ENCODE measurements around the gene TNFRSF8.

TNFRSF8 gene

GRCh38 chr1:12185036-12185917, 122.2 kb downstream of the TNFRSF8 start:
- H3K4me1 ChIP-seq (ENCODE audit: low read depth, poor library complexity, severe bottlenecking), result no peaks in the 10 kb centered on the region

GRCh38 chr1:12185918-12186678, 123.0 kb downstream of the TNFRSF8 start:
- H4K20me1 ChIP-seq (ENCODE audit: insufficient read depth), result peaks cover 16% of the 10 kb centered on the region; the same call in 1 of the 2 replicates
- no peak overlapping the region for H3K9ac ChIP-seq
- H3K79me2 ChIP-seq (ENCODE audit: insufficient read depth, low read depth), result peaks cover 38% of the 10 kb centered on the region; the same call in 1 of the 2 replicates
- TF ChIP-seq CTCF (conservative IDR thresholded peaks at IDR 0.05; ENCODE audit: low read depth, low read length), result no peak
- H3K36me3 ChIP-seq (ENCODE audit: insufficient read depth), result no peaks in the 10 kb centered on the region
- H3K4me1 ChIP-seq (ENCODE audit: low read depth, poor library complexity, severe bottlenecking), result no peaks in the 10 kb centered on the region
- H3K27ac ChIP-seq, result no peak overlapping the region
- H3K4me3 ChIP-seq (IDR thresholded peaks at IDR 0.05; ENCODE audit: insufficient read depth, low read depth, low read length), result no peak overlapping the region
- H2AFZ ChIP-seq (ENCODE audit: low read depth), result no peak overlapping the region
- no peaks in the 10 kb centered on the region for H3K27me3 ChIP-seq (ENCODE audit: insufficient read depth, low read depth)
- H3K4me2 ChIP-seq, result no peak overlapping the region

More at GRCh38 chr1:12185036-12185917, 122.2 kb downstream of the TNFRSF8 start:
- Histone ChIP-seq H3K4me3 (IDR thresholded peaks at IDR 0.05; ENCODE audit: insufficient read depth, low read depth, low read length) (no peak overlapping the region), H4K20me1 (ENCODE audit: insufficient read depth) (peaks cover 16% of the 10 kb centered on the region; the same call in 1 of the 2 replicates), H3K9ac (no peak overlapping the region), H3K27me3 (ENCODE audit: insufficient read depth, low read depth) (no peaks in the 10 kb centered on the region), H3K4me2 (no peak overlapping the region), H3K79me2 (ENCODE audit: insufficient read depth, low read depth) (peaks cover 42% of the 10 kb centered on the region; the same call in 1 of the 2 replicates), H2AFZ (ENCODE audit: low read depth) (no peak overlapping the region), H3K36me3 (ENCODE audit: insufficient read depth) (no peaks in the 10 kb centered on the region), H3K27ac (no peak overlapping the region)
- TF ChIP-seq CTCF (conservative IDR thresholded peaks at IDR 0.05; ENCODE audit: low read depth, low read length), result no peak

GRCh38 chr1:12186679-12186985, 123.5 kb downstream of the TNFRSF8 start:
- H3K4me1 ChIP-seq (ENCODE audit: low read depth, poor library complexity, severe bottlenecking), result no peaks in the 10 kb centered on the region
- no peak overlapping the region for H3K4me2 ChIP-seq
- peaks cover 16% of the 10 kb centered on the region; the same call in 1 of the 2 replicates for H4K20me1 ChIP-seq (ENCODE audit: insufficient read depth)
- no peak overlapping the region for H2AFZ ChIP-seq (ENCODE audit: low read depth)
- H3K27ac ChIP-seq, result no peak overlapping the region
- no peaks in the 10 kb centered on the region for H3K36me3 ChIP-seq (ENCODE audit: insufficient read depth)
- peaks cover 38% of the 10 kb centered on the region; the same call in 1 of the 2 replicates for H3K79me2 ChIP-seq (ENCODE audit: insufficient read depth, low read depth)
- no peak overlapping the region for H3K9ac ChIP-seq
- TF ChIP-seq CTCF (conservative IDR thresholded peaks at IDR 0.05; ENCODE audit: low read depth, low read length), result no peak
- H3K4me3 ChIP-seq (IDR thresholded peaks at IDR 0.05; ENCODE audit: insufficient read depth, low read depth, low read length), result no peak overlapping the region
- no peaks in the 10 kb centered on the region for H3K27me3 ChIP-seq (ENCODE audit: insufficient read depth, low read depth)

- H2AFZ ChIP-seq (ENCODE audit: low read depth), result no peak overlapping the region
- H3K79me2 ChIP-seq (ENCODE audit: insufficient read depth, low read depth), result peaks cover 38% of the 10 kb centered on the region; the same call in 1 of the 2 replicates
- H3K4me2 ChIP-seq, result no peak overlapping the region
- no peaks in the 10 kb centered on the region for H3K27me3 ChIP-seq (ENCODE audit: insufficient read depth, low read depth)
- H3K36me3 ChIP-seq (ENCODE audit: insufficient read depth), result no peaks in the 10 kb centered on the region
- H3K27ac ChIP-seq, result no peak overlapping the region
- no peak overlapping the region for H3K4me3 ChIP-seq (IDR thresholded peaks at IDR 0.05; ENCODE audit: insufficient read depth, low read depth, low read length)
- no peak overlapping the region for H3K9ac ChIP-seq
- peaks cover 16% of the 10 kb centered on the region; the same call in 1 of the 2 replicates for H4K20me1 ChIP-seq (ENCODE audit: insufficient read depth)
- TF ChIP-seq CTCF (conservative IDR thresholded peaks at IDR 0.05; ENCODE audit: low read depth, low read length), result no peak
- H3K4me1 ChIP-seq (ENCODE audit: low read depth, poor library complexity, severe bottlenecking), result no peaks in the 10 kb centered on the region
Observed at GRCh38 chr1:12188115-12188514, 125.0 kb downstream of the TNFRSF8 start.
